GM23248 (cell line): ENCODE results near the gene SPON2. TPM values are rescaled to one million over a fixed set of nuclear protein-coding genes. Genes with fewer than 3 reads are reported as not detected.

Source experiments
- DNase-seq: peaks from one replicate; pipeline ENCODE4 v3.0.0-alpha.2; 2015
- H2AFZ ChIP-seq: fragments of 200-600 bp; sonication (generic); 2 replicates; pipeline ENCODE4 v1.6.1; 2016; ENCODE audit warnings: antibody characterized with exemption
- H3F3A ChIP-seq: fragments of 200-600 bp; sonication (generic); 2 replicates; pipeline ENCODE4 v1.6.1; 2016; ENCODE audit warnings: mild to moderate bottlenecking, antibody characterized with exemption, mixed run types; ENCODE audit not compliant: insufficient read depth
- H3K27ac ChIP-seq: fragments of 200-600 bp; sonication (generic); 2 replicates; pipeline ENCODE4 v1.5.1; 2016; ENCODE audit warnings: mild to moderate bottlenecking
- H3K27me3 ChIP-seq: fragments of 200-600 bp; sonication (generic); replicated peaks from 2 replicates; pipeline ENCODE4 v1.6.1; 2016; ENCODE audit warnings: mild to moderate bottlenecking; ENCODE audit not compliant: insufficient read depth
- H3K36me3 ChIP-seq: fragments of 200-600 bp; sonication (generic); 2 replicates; pipeline ENCODE4 v1.6.1; 2016; ENCODE audit warnings: low read depth, mild to moderate bottlenecking
- H3K4me1 ChIP-seq: fragments of 200-600 bp; sonication (generic); 2 replicates; pipeline ENCODE4 v1.6.1; 2016; ENCODE audit warnings: mild to moderate bottlenecking; ENCODE audit not compliant: insufficient read depth
- H3K4me2 ChIP-seq: fragments of 200-600 bp; sonication (generic); one replicate; pipeline ENCODE4 v1.6.1; 2016; ENCODE audit warnings: mild to moderate bottlenecking; ENCODE audit not compliant: unreplicated experiment
- H3K4me3 ChIP-seq: fragments of 200-600 bp; sonication (generic); 2 replicates; pipeline ENCODE4 v1.5.1; 2016; ENCODE audit warnings: mild to moderate bottlenecking
- H3K79me2 ChIP-seq: fragments of 200-600 bp; sonication (generic); 2 replicates; pipeline ENCODE4 v1.6.1; 2016; ENCODE audit warnings: mild to moderate bottlenecking; ENCODE audit not compliant: insufficient read depth
- H3K9ac ChIP-seq: fragments of 200-600 bp; sonication (generic); 2 replicates; pipeline ENCODE4 v1.6.1; 2016; ENCODE audit warnings: mild to moderate bottlenecking
- H3K9me2 ChIP-seq: fragments of 200-600 bp; sonication (generic); 2 replicates; pipeline ENCODE4 v1.6.1; 2016; ENCODE audit warnings: mixed run types, mild to moderate bottlenecking, moderate library complexity; ENCODE audit not compliant: insufficient read depth
- H3K9me3 ChIP-seq: fragments of 200-600 bp; sonication (generic); one replicate; pipeline ENCODE4 v1.6.1; 2017; ENCODE audit warnings: low read depth
- H4K20me1 ChIP-seq: fragments of 200-600 bp; sonication (generic); 2 replicates; pipeline ENCODE4 v1.6.0; 2016; ENCODE audit not compliant: insufficient read depth
- EZH2 ChIP-seq: fragments of 200-600 bp; sonication (generic); IDR thresholded peaks from 2 replicates; pipeline ENCODE4 v1.6.1; 2018; ENCODE audit warnings: antibody characterized with exemption, mild to moderate bottlenecking; ENCODE audit not compliant: insufficient read depth, poor library complexity, severe bottlenecking
- EZH2phosphoT487 ChIP-seq: fragments of 200-600 bp; sonication (generic); IDR thresholded peaks from 2 replicates; pipeline ENCODE4 v1.6.1; 2018; ENCODE audit warnings: antibody characterized with exemption, moderate library complexity, mild to moderate bottlenecking, low read depth; ENCODE audit not compliant: insufficient read depth
- WGBS, 2 experiments: methylation state at CpG; one replicate each; pipeline ENCODE4 v1.1.6; 2015 to 2017; ENCODE audit warnings: low lambda C conversion rate in 2 of 2, low coverage in 1 of 2; ENCODE audit errors: missing lambda C conversion rate in 2 of 2; 5-methylcytosine and 5-hydroxymethylcytosine counted together
- in situ Hi-C: fragments of 300-500 bp; cut with MboI; formaldehyde crosslinking; loops from 2 replicates; pipeline ENCODE4 v1.15.0; 2020
- polyA plus RNA-seq: library from polyadenylated mRNA; unstranded; fragments of >200 nt; fragmentation: Nextera tagmentation; extraction: Ambion mirVana; gene quantifications from 2 replicates; pipeline ENCODE4 v1.2.1, GENCODE V29; 2016
- total RNA-seq: library from RNA; depleted of rRNA; stranded (reverse); fragments of >200 nt; shearing (Covaris generic); gene quantifications from 2 replicates; pipeline ENCODE4 v1.2.3, GENCODE V29; 2014

The SPON2 gene
- total and polyA plus RNA-seq, 2 experiments from 2014 or later: 5.7 to 6.2 TPM

GRCh38 chr4:1169171-1169671 lies 3.2 kb downstream of the SPON2 start:
- Histone ChIP-seq H3K27me3 (peaks cover 10% of the 10 kb centered on the region), H3K79me2 (no peaks in the 10 kb centered on the region), H3K4me2 (no peak overlapping the region), H3K36me3 (no peaks in the 10 kb centered on the region), H2AFZ (no peak overlapping the region), H4K20me1 (no peaks in the 10 kb centered on the region), H3K9me2 (no peaks in the 10 kb centered on the region), H3K9ac (no peak overlapping the region), H3K27ac (no peak overlapping the region), H3K4me3 (no peak overlapping the region), H3F3A (no peaks in the 10 kb centered on the region), H3K9me3 (no peaks in the 10 kb centered on the region), H3K4me1 (peaks cover 5% of the 10 kb centered on the region; the same call in 1 of the 2 replicates)
- in situ Hi-C loops: no loop called here
- 86% methylated on average over 17 of the region's 17 CpGs for WGBS, 2 experiments
- TF ChIP-seq EZH2phosphoT487 (no peak), EZH2 (no peak)
- no peak for DNase-seq

- Histone ChIP-seq H2AFZ (peak overlapping the region; percentile 99; the same call in 1 of the 2 replicates), H3K27ac (no peak overlapping the region), H3K9me3 (no peaks in the 10 kb centered on the region), H3K4me2 (peak overlapping the region; percentile 98), H3K9ac (no peak overlapping the region), H3K4me1 (peaks cover 5% of the 10 kb centered on the region; the same call in 1 of the 2 replicates), H4K20me1 (no peaks in the 10 kb centered on the region), H3K79me2 (no peaks in the 10 kb centered on the region), H3K36me3 (no peaks in the 10 kb centered on the region), H3K9me2 (no peaks in the 10 kb centered on the region), H3F3A (no peaks in the 10 kb centered on the region), H3K4me3 (peak overlapping the region; percentile 87), H3K27me3 (peaks cover 10% of the 10 kb centered on the region)
- WGBS, 2 experiments: 77 to 80% methylated on average over 15 to 21 of the region's 21 CpGs
- in situ Hi-C loops: no loop called here
- no peak for DNase-seq
- TF ChIP-seq EZH2phosphoT487 (no peak), EZH2 (no peak)
Measured at GRCh38 chr4:1168191-1169101, 3.9 kb downstream of the SPON2 start.

DNA sequence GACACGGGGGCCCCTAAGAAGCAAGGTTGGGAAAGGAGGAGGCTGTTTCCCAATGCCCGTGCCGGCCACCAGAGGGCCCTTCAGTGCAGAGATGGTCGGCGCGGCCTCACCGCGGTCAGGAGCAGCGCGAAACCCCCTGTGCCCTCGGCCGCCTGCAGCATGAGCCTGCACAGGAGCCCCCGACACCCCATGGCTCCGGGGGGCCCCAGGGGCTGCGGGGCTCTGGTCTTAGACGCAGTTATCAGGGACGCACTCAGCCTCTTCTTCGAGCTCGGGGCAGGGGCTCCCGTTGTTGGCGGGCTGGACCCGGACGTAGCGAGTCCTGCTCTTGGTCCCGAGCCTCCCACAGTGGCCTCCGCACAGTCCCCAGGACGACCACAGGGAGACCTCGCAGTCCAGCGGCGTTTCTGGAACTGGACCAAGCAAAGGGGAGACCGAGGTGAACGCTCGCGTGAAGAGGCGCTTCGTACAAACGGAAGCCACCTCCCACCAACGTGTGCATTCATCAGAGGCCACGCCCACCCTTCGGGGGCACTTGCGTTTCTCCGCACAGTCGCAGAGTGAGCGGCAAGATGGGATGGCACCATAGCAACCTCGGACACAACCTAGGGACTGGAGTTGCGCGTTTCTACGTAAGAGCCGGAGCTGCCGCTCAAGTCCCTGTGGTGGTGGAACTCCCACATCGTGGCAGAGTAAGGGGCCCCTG lies 5.0 kb downstream of the SPON2 start:
- no peaks in the 10 kb centered on the region for H3K9me2 ChIP-seq
- H3K4me2 ChIP-seq: peak overlapping the region; percentile 98
- WGBS, 2 experiments: 6 to 7% methylated on average over 48 to 51 of the region's 51 CpGs
- DNase-seq: peak; percentile 93
- H4K20me1 ChIP-seq: no peaks in the 10 kb centered on the region
- TF ChIP-seq EZH2phosphoT487: no peak
- H2AFZ ChIP-seq: peak overlapping the region; percentile 99
- H3K27me3 ChIP-seq: peaks cover 10% of the 10 kb centered on the region
- in situ Hi-C loops: no loop called here
- no peaks in the 10 kb centered on the region for H3K79me2 ChIP-seq
- H3K27ac ChIP-seq: no peak overlapping the region
- peak overlapping the region; percentile 87 for H3K4me3 ChIP-seq
- no peaks in the 10 kb centered on the region for H3F3A ChIP-seq
- H3K9me3 ChIP-seq: no peaks in the 10 kb centered on the region
- no peaks in the 10 kb centered on the region for H3K4me1 ChIP-seq
- H3K9ac ChIP-seq: peak overlapping the region; percentile 82
- no peaks in the 10 kb centered on the region for H3K36me3 ChIP-seq

- Histone ChIP-seq H3K9ac (no peak overlapping the region), H3K4me1 (no peaks in the 10 kb centered on the region), H4K20me1 (no peaks in the 10 kb centered on the region), H2AFZ (peak overlapping the region; percentile 99; the same call in 1 of the 2 replicates), H3K27me3 (peaks cover 5% of the 10 kb centered on the region), H3K9me3 (no peaks in the 10 kb centered on the region), H3K9me2 (no peaks in the 10 kb centered on the region), H3K79me2 (no peaks in the 10 kb centered on the region), H3F3A (no peaks in the 10 kb centered on the region), H3K4me3 (peak overlapping the region; percentile 87; the same call in 1 of the 2 replicates), H3K27ac (no peak overlapping the region), H3K4me2 (peak overlapping the region; percentile 98), H3K36me3 (no peaks in the 10 kb centered on the region)
- in situ Hi-C loops: no loop called here
- DNase-seq: no peak
- no peak for TF ChIP-seq EZH2
- no peak for TF ChIP-seq EZH2phosphoT487
- 47 to 52% methylated on average over 24 of the region's 24 CpGs for WGBS, 2 experiments
Measured at GRCh38 chr4:1166509-1167243, 5.7 kb downstream of the SPON2 start.
